GM12878 (cell line): ENCODE results near the gene SAXO1. TPM values are rescaled to one million over a fixed set of nuclear protein-coding genes. Genes with fewer than 3 reads are reported as not detected.

Experiments used
- ATF3 ChIP-seq: IDR thresholded peaks from 2 replicates; pipeline ENCODE4 v1.6.1; 2011; ENCODE audit warnings: low read depth, mild to moderate bottlenecking, low read length, moderate library complexity, borderline replicate concordance; ENCODE audit errors: extremely low read depth
- KLF5 ChIP-seq: fragments of 450-650 bp; IDR thresholded peaks from 2 replicates; pipeline ENCODE4 v1.6.1; 2014; ENCODE audit warnings: mild to moderate bottlenecking; ENCODE audit not compliant: partially characterized antibody
- PRDM15 ChIP-seq: fragments of 450-650 bp; formaldehyde crosslinking; IDR thresholded peaks from 2 replicates; pipeline ENCODE4 v1.4.0; 2020; ENCODE audit warnings: mild to moderate bottlenecking, moderate library complexity
- RUNX3 ChIP-seq: IDR thresholded peaks from 2 replicates; pipeline ENCODE4 v1.6.1; 2012; ENCODE audit warnings: low read length, inconsistent platforms
- SUPT20H ChIP-seq: IDR thresholded peaks from 2 replicates; pipeline ENCODE4 v1.6.1; 2011; ENCODE audit warnings: low read depth, mild to moderate bottlenecking, low read length, moderate library complexity, borderline replicate concordance; ENCODE audit not compliant: control insufficient read depth
- TCF3 ChIP-seq: IDR thresholded peaks from 2 replicates; pipeline ENCODE4 v1.6.1; 2012; ENCODE audit warnings: low read depth, mild to moderate bottlenecking, low read length, borderline replicate concordance; ENCODE audit not compliant: insufficient read depth
- polyA plus RNA-seq, 11 experiments: library from polyadenylated mRNA; depleted of rRNA in 4 of 11; unstranded in 6 of 11; stranded (reverse) in 5 of 11; fragments of >200 nt; fragmentation: Nextera tagmentation in 4 of 11; fragmentation: Illumina TruSeq in 1 of 11; extraction: Ambion mirVana in 4 of 11; extraction: Trizol in 1 of 11; gene quantifications; 1 replicate in 1 of 11; 2 replicates in 10 of 11; pipeline versions ENCODE4 v1.2.1 to v1.2.3, GENCODE V29; 2011 to 2016; ENCODE audit warnings: inconsistent platforms in 2 of 11, missing spikeins in 2 of 11, low read depth in 1 of 11
- total RNA-seq, 4 experiments: library from RNA; depleted of rRNA in 3 of 4; stranded (reverse); fragments of >200 nt in 3 of 4; fragmentation: Illumina TruSeq in 1 of 4; extraction: Trizol in 1 of 4; gene quantifications; 2 replicates each; pipeline versions ENCODE4 v1.2.1 to v1.2.3, GENCODE V29; 2013 to 2021

SAXO1 gene
- total and polyA plus RNA-seq, 10 of the 15 experiments (the other 5 are each of a cell fraction or from before 2014, with no cell fraction given) = under 0.01 to 0.01 TPM; not detected in 8

DNA sequence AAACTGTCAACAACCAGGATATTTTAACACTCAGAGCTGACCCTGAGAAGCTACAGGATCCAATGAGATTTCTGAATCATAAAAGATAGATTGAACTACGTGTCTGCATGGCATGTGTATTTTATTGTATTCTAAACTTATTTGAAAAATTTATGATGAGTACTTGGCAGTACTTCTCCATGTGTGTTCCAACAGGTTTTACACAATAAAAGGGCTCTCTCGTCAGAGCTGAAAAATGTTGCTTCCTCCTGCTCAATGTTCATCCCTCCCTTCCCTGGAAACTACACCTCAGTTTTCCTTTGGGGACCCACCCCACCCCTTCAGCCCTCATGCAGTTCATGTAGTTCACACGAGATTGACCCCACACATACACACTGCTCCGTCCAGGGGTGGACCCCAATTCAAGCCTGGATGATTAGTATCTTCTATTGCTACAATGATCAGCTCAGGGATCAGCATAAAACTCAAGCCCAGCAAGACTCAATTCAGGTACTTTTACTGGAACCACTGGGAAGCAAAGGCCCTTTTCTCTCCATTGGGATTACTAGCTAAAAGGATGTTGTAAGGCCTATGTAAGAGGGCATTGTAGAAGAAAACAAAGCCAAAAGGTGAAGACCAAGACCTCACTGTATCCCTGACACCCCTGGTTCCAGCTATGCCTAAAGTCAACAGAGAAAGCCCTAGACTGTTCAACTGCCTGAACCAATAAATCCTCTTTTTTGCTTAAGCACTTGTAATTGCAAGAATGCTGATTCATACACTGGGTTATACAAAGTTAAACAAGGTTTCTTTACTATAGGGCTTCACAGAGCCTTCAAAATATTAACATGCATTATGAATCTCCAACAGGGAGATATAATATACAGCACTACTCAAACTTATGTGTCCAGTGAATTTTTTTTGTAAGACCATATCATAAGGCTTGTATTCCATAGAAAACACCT, 112.6 kb downstream of the SAXO1 start (continued):
- TF ChIP-seq SUPT20H = no peak
- no peak for TF ChIP-seq ATF3
- no peak for TF ChIP-seq RUNX3
- no peak for TF ChIP-seq TCF3
- no peak for TF ChIP-seq PRDM15 (CRISPR knock-in tag)
- TF ChIP-seq KLF5 = no peak
